Hepatocyte (in vitro differentiated cells): Measurements from ENCODE around the gene IL22RA1. TPM values are rescaled to one million over a fixed set of nuclear protein-coding genes. Genes with fewer than 3 reads are reported as not detected.

Experiments
- DNase-seq: peaks from one replicate; pipeline ENCODE4 v3.0.0-alpha.2; 2016; ENCODE audit warnings: low spot score
- H2AFZ ChIP-seq: fragments of 200-600 bp; sonication (generic); 2 replicates; pipeline ENCODE4 v1.6.0; 2016; ENCODE audit warnings: antibody characterized with exemption, mild to moderate bottlenecking
- H3K27ac ChIP-seq: fragments of 200-600 bp; sonication (generic); 2 replicates; pipeline ENCODE4 v1.5.1; 2016; ENCODE audit warnings: mild to moderate bottlenecking
- H3K27me3 ChIP-seq: fragments of 200-600 bp; sonication (generic); 2 replicates; pipeline ENCODE4 v1.6.1; 2016
- H3K36me3 ChIP-seq: fragments of 200-600 bp; sonication (generic); replicated peaks from 2 replicates; pipeline ENCODE4 v1.5.1; 2016; ENCODE audit warnings: low read depth; ENCODE audit not compliant: insufficient read depth
- H3K4me1 ChIP-seq: fragments of 200-600 bp; sonication (generic); 2 replicates; pipeline ENCODE4 v1.5.1; 2016; ENCODE audit warnings: mild to moderate bottlenecking, moderate library complexity; ENCODE audit not compliant: insufficient read depth
- H3K4me2 ChIP-seq: fragments of 200-600 bp; sonication (generic); 2 replicates; pipeline ENCODE4 v1.6.0; 2016
- H3K4me3 ChIP-seq: fragments of 200-600 bp; sonication (generic); 2 replicates; pipeline ENCODE4 v1.5.1; 2016; ENCODE audit warnings: mild to moderate bottlenecking
- H3K79me2 ChIP-seq: fragments of 200-600 bp; sonication (generic); 2 replicates; pipeline ENCODE4 v1.6.0; 2017; ENCODE audit warnings: mild to moderate bottlenecking
- H3K9me2 ChIP-seq: fragments of 200-600 bp; sonication (generic); replicated peaks from 2 replicates; pipeline ENCODE4 v1.6.0; 2017; ENCODE audit warnings: mild to moderate bottlenecking; ENCODE audit not compliant: insufficient read depth
- H3K9me3 ChIP-seq: fragments of 200-600 bp; sonication (generic); 2 replicates; pipeline ENCODE4 v1.5.1; 2016; ENCODE audit warnings: low read depth, mild to moderate bottlenecking
- H4K20me1 ChIP-seq: fragments of 200-600 bp; sonication (generic); 2 replicates; pipeline ENCODE4 v1.6.0; 2016; ENCODE audit warnings: mild to moderate bottlenecking; ENCODE audit not compliant: insufficient read depth, poor library complexity, severe bottlenecking
- EZH2 ChIP-seq: fragments of 200-600 bp; sonication (generic); IDR thresholded peaks from 2 replicates; pipeline ENCODE4 v1.6.1; 2016; ENCODE audit warnings: antibody characterized with exemption, mild to moderate bottlenecking, borderline replicate concordance
- EZH2phosphoT487 ChIP-seq: fragments of 200-600 bp; sonication (generic); IDR thresholded peaks from one replicate; pipeline ENCODE4 v1.6.1; 2018; ENCODE audit warnings: antibody characterized with exemption, mild to moderate bottlenecking, low read depth, moderate library complexity; ENCODE audit not compliant: unreplicated experiment, severe bottlenecking
- WGBS: methylation state at CpG from one replicate; pipeline ENCODE4 v1.1.6; 2016; ENCODE audit warnings: low lambda C conversion rate; ENCODE audit errors: missing lambda C conversion rate; 5-methylcytosine and 5-hydroxymethylcytosine counted together
- polyA plus RNA-seq: library from polyadenylated mRNA; unstranded; fragments of >200 nt; fragmentation: Nextera tagmentation; extraction: Ambion mirVana; gene quantifications from 2 replicates; pipeline ENCODE4 v1.2.1, GENCODE V29; 2016
- total RNA-seq: library from RNA; depleted of rRNA; stranded (reverse); fragments of >200 nt; gene quantifications from 2 replicates; pipeline ENCODE4 v1.2.3, GENCODE V29; 2014
- TF ChIP-seq, protein P1 (sequence below): fragments of 200-600 bp; sonication (generic); IDR thresholded peaks from 2 replicates; pipeline ENCODE4 v1.5.1; 2016; ENCODE audit warnings: antibody characterized with exemption, mild to moderate bottlenecking; ENCODE audit not compliant: poor library complexity

The IL22RA1 gene
- total and polyA plus RNA-seq, 2 experiments from 2014 or later = 6.1 to 8.2 TPM

DNA sequence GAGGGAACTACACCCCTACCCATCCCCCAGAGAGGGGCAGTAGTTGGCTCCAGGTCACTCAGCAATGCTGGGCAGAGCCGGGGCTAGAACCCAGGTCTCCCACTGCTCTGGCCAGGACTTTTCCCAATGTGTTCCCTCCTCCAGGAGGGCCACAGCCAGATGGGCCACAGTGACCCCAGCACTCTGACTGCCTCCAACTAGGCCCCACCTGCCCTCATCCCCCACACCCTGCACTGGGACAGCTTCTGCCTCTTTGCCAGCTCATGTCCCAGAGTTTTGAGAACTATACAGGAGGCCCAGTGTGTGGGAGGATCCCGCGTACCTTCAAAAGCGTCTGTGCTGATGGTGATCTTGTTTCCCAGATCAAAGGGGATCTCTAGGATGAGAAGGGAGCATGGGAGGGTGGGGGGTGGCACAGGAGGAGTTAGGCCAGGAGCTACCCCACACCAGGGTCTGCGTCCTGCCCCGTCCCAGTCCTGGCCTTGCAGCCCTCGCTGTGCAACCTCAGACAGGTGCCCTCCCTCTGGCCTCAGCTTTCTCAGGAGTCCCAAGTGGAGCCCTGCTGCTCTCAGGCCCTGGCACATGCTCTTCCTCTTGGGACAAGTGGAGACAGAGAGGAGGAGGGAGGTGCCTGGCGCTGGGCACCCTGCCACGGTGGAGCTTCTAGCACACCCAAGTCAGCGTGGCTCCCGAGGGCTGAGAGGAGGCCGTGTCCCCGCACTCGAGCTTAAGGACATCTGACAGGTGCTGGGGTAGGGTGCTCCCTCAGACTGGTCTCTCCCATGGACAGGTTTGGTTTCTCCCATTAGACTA lies 53.0 kb downstream of the IL22RA1 start:
- 88% methylated on average over 14 of the region's 14 CpGs for WGBS
- no peaks in the 10 kb centered on the region for H4K20me1 ChIP-seq

DNA sequence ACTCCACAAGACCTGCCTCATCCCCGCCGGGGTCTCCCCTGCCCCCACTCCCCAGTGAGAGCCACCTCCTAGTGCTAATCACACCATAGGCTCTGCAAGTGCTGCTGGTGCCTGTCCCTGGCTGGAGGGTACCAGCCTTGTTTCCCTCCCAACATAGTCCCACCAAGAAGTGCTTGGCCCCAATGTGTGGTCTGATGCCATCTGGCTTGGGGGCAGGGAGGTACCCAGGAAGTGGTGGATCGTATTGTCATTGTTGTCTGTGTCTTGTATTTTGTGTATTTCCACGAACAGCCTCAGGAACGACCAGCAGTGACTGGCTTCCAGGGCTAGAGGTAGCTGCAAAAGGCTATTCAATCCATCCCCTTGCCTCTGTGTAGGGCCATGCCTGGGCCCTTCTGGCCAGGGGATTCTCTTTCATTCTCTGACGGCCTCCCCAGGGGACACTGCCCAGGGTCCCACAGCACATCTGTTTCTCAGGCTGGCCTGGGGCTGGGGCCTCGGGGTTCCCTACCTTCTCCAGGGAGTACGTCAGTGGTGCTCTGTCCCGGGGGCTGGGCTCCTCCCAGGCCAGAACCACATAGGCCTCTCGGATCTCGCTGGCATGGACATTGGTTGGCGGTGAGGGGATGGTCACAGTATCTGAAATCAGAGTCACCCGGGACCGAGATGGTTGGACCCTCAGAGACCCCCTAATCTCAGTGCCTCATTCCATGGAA lies 53.8 kb downstream of the IL22RA1 start:
- H3K9me3 ChIP-seq = no peaks in the 10 kb centered on the region

More for the DNA sequence above, 53.0 kb downstream of the IL22RA1 start:
- Histone ChIP-seq H3K4me2 (no peak overlapping the region), H3K9me2 (no peaks in the 10 kb centered on the region), H3K9me3 (no peaks in the 10 kb centered on the region), H3K27me3 (no peaks in the 10 kb centered on the region), H3K79me2 (no peaks in the 10 kb centered on the region), H3K36me3 (no peaks in the 10 kb centered on the region), H2AFZ (no peak overlapping the region), H3K27ac (no peak overlapping the region), H3K4me1 (no peaks in the 10 kb centered on the region), H3K4me3 (no peak overlapping the region)
- no peak for DNase-seq
- TF ChIP-seq EZH2phosphoT487 (no peak), EZH2 (no peak)
- TF ChIP-seq, protein P1, sequence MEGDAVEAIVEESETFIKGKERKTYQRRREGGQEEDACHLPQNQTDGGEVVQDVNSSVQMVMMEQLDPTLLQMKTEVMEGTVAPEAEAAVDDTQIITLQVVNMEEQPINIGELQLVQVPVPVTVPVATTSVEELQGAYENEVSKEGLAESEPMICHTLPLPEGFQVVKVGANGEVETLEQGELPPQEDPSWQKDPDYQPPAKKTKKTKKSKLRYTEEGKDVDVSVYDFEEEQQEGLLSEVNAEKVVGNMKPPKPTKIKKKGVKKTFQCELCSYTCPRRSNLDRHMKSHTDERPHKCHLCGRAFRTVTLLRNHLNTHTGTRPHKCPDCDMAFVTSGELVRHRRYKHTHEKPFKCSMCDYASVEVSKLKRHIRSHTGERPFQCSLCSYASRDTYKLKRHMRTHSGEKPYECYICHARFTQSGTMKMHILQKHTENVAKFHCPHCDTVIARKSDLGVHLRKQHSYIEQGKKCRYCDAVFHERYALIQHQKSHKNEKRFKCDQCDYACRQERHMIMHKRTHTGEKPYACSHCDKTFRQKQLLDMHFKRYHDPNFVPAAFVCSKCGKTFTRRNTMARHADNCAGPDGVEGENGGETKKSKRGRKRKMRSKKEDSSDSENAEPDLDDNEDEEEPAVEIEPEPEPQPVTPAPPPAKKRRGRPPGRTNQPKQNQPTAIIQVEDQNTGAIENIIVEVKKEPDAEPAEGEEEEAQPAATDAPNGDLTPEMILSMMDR = no peak

DNA sequence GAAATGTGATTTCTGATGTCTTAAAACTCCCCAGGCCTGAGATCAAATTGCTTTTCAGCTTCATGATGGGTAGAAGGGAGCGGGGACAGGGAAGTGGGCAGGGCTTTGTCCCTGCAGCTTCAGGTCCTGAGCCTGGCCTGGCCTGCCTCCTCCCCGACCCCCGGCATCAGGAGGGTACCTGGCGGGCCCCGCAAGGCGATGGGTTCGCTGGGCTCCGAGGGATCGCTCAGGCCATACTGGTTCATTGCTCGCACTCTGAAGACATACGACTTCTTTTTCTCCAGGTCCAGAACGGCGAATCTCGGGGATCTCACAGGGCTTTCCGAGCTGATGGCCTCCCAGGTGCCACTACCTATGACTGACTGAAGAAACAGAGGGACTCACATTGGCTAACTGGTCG lies 56.5 kb downstream of the IL22RA1 start:
- H3K9me3 ChIP-seq = no peaks in the 10 kb centered on the region
- no peaks in the 10 kb centered on the region for H3K4me1 ChIP-seq
- no peaks in the 10 kb centered on the region for H4K20me1 ChIP-seq
- H3K27ac ChIP-seq = no peak overlapping the region
- no peak overlapping the region for H2AFZ ChIP-seq
- H3K79me2 ChIP-seq = no peaks in the 10 kb centered on the region
- DNase-seq = no peak
- TF ChIP-seq EZH2 (no peak), EZH2phosphoT487 (no peak)
- TF ChIP-seq, protein P1 = no peak
- H3K36me3 ChIP-seq = no peaks in the 10 kb centered on the region
- H3K27me3 ChIP-seq = no peaks in the 10 kb centered on the region
- no peaks in the 10 kb centered on the region for H3K9me2 ChIP-seq
- WGBS = 94% methylated on average over 16 of the region's 16 CpGs
- no peak overlapping the region for H3K4me2 ChIP-seq
- H3K4me3 ChIP-seq = no peak overlapping the region

More for the DNA sequence above, 53.8 kb downstream of the IL22RA1 start:
- TF ChIP-seq, protein P1 = no peak
- TF ChIP-seq EZH2phosphoT487 (no peak), EZH2 (no peak)
- Histone ChIP-seq H3K4me2 (no peak overlapping the region), H3K9me2 (no peaks in the 10 kb centered on the region), H3K79me2 (no peaks in the 10 kb centered on the region), H4K20me1 (no peaks in the 10 kb centered on the region), H3K4me1 (no peaks in the 10 kb centered on the region), H3K27me3 (no peaks in the 10 kb centered on the region), H3K4me3 (no peak overlapping the region), H3K36me3 (no peaks in the 10 kb centered on the region), H3K27ac (no peak overlapping the region), H2AFZ (no peak overlapping the region)
- WGBS = 84% methylated on average over 12 of the region's 14 CpGs
- no peak for DNase-seq
